ENCODE data around the gene ENO4. TPM values are rescaled to one million over a fixed set of nuclear protein-coding genes. Genes with fewer than 3 reads are reported as not detected.

Gene ENO4
- total RNA-seq, 1 experiment from 2014 or later = 0.42 TPM

DNA sequence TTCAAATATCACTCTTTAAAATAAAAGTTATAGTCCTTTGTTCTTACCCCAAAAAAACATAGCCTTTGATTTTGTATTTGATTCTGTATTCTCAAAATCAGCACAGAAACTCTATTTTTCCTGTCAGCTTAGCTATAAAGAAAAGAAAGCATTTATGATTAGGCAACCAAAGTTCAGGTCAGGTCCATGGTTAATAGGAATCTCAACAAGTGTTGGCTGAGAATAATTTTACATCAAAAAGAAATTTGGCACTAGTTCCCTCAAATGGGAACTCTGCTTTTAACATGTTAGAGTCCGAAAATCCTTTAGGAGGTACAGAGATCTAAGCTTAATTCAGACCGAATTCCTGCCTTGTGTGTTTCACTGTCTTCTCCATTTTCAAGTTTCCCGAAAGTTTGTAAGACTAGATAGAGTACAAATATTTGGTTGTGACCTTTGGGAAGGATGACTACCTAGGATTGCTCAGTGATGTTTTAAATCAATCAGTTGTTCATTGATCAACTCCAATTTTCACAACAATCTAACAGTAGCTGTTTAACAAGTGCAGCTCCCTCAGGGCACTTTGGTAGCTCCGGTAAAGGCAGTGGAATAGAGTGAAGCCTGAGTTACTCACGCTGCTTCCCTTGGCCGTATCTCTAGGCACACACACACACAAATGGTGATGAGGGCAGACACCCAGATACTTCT, 8.8 kb upstream of the ENO4 start (continued):
- TF ChIP-seq, protein P1, sequence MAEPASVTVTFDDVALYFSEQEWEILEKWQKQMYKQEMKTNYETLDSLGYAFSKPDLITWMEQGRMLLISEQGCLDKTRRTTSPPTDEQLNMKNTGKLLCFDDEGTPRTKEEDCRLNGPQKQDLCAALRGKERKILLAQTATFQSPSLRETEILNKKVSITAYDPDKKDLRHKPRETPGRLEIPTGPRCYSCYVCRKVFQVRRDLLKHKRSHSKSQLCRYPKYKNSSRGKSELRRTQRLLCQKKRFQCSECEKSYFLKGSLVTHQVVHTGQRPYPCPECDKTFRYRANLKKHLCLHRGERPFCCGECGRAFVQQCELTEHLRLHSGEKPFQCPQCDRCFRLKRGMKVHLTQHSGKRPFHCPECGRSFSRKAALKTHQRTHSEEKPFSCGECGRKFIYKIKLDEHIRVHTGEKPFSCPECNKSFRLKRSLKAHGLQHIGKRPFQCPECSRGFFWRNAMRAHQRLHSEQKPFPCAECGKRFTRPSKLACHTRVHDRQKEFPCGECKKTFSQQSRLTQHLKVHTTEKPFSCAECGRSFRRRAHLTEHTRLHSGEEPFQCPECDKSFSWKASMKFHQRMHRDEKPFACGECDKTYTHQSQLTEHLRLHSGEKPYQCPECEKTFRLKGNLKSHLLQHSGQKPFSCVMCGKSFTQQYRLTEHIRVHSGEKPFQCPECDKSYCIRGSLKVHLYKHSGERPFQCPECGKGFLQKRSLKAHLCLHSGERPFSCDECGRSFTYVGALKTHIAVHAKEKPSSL (CRISPR knock-in tag; conservative IDR thresholded peaks at IDR 0.05) = no peak
- TF ChIP-seq, protein P2, sequence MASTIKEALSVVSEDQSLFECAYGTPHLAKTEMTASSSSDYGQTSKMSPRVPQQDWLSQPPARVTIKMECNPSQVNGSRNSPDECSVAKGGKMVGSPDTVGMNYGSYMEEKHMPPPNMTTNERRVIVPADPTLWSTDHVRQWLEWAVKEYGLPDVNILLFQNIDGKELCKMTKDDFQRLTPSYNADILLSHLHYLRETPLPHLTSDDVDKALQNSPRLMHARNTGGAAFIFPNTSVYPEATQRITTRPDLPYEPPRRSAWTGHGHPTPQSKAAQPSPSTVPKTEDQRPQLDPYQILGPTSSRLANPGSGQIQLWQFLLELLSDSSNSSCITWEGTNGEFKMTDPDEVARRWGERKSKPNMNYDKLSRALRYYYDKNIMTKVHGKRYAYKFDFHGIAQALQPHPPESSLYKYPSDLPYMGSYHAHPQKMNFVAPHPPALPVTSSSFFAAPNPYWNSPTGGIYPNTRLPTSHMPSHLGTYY (CRISPR knock-in tag; IDR thresholded peaks at IDR 0.05) = no peak
- TF ChIP-seq, protein P3, sequence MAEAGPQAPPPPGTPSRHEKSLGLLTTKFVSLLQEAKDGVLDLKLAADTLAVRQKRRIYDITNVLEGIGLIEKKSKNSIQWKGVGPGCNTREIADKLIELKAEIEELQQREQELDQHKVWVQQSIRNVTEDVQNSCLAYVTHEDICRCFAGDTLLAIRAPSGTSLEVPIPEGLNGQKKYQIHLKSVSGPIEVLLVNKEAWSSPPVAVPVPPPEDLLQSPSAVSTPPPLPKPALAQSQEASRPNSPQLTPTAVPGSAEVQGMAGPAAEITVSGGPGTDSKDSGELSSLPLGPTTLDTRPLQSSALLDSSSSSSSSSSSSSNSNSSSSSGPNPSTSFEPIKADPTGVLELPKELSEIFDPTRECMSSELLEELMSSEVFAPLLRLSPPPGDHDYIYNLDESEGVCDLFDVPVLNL (CRISPR knock-in tag; IDR thresholded peaks at IDR 0.05; ENCODE audit: borderline replicate concordance, low read depth) = no peak
- TF ChIP-seq ETV6 (CRISPR knock-in tag; IDR thresholded peaks at IDR 0.05) = no peak
- TF ChIP-seq FOXJ3 (CRISPR knock-in tag; IDR thresholded peaks at IDR 0.05; ENCODE audit: borderline replicate concordance) = no peak
- TF ChIP-seq NR1H2 (CRISPR knock-in tag; IDR thresholded peaks at IDR 0.05) = no peak
- no peak for TF ChIP-seq SOX15 (CRISPR knock-in tag; IDR thresholded peaks at IDR 0.05)
- TF ChIP-seq, protein P4, sequence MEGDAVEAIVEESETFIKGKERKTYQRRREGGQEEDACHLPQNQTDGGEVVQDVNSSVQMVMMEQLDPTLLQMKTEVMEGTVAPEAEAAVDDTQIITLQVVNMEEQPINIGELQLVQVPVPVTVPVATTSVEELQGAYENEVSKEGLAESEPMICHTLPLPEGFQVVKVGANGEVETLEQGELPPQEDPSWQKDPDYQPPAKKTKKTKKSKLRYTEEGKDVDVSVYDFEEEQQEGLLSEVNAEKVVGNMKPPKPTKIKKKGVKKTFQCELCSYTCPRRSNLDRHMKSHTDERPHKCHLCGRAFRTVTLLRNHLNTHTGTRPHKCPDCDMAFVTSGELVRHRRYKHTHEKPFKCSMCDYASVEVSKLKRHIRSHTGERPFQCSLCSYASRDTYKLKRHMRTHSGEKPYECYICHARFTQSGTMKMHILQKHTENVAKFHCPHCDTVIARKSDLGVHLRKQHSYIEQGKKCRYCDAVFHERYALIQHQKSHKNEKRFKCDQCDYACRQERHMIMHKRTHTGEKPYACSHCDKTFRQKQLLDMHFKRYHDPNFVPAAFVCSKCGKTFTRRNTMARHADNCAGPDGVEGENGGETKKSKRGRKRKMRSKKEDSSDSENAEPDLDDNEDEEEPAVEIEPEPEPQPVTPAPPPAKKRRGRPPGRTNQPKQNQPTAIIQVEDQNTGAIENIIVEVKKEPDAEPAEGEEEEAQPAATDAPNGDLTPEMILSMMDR (IDR thresholded peaks at IDR 0.05) = no peak
- TF ChIP-seq ZNF671 (CRISPR knock-in tag; IDR thresholded peaks at IDR 0.05) = no peak
- TF ChIP-seq CBFB (CRISPR knock-in tag; IDR thresholded peaks at IDR 0.05; ENCODE audit: low read depth) = no peak

DNA sequence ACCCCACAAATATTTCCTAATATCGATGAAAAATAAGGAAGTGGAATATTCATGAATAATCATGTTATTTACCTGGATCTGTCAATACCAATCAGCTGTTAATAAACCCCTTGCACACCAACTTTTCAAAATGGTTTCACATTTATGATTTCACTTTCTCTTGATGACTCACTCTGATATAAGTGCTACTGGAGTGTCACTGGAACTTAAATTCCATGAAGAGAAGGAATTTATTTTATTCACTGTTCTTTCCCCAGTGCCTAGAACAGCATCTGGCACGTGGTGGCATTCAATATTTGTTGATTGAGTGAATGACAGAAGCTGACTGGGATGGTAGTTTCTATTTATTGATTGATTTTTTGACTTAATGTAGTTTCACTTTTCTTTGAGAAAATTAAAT, 3.5 kb upstream of the ENO4 start:
- CTCF ChIA-PET = interaction anchor here (1.0 to 1.2 kb wide), 5 partner anchors 8 to 329 kb away, joined by 3 to 4 read pairs (median 3); no protein-coding TSS in a partner anchor
- H3K36me3 Mint-ChIP-seq = no peaks in the 10 kb centered on the region
- ATAC-seq (no peak), DNase-seq (ENCODE audit: low spot score) (no peak)
- peaks cover 10% of the 10 kb centered on the region for H3K27me3 Mint-ChIP-seq (ENCODE audit: low read depth)
- POLR2A ChIA-PET = no interaction called here
- H3K9me3 Mint-ChIP-seq = no peaks in the 10 kb centered on the region
- H3K4me1 Mint-ChIP-seq = peaks cover 38% of the 10 kb centered on the region
- H3K4me3 Mint-ChIP-seq = no peak overlapping the region
- H3K27ac Mint-ChIP-seq = no peak overlapping the region
- TF ChIP-seq, protein P5, sequence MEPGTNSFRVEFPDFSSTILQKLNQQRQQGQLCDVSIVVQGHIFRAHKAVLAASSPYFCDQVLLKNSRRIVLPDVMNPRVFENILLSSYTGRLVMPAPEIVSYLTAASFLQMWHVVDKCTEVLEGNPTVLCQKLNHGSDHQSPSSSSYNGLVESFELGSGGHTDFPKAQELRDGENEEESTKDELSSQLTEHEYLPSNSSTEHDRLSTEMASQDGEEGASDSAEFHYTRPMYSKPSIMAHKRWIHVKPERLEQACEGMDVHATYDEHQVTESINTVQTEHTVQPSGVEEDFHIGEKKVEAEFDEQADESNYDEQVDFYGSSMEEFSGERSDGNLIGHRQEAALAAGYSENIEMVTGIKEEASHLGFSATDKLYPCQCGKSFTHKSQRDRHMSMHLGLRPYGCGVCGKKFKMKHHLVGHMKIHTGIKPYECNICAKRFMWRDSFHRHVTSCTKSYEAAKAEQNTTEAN (CRISPR knock-in tag; IDR thresholded peaks at IDR 0.05) = no peak
- TF ChIP-seq, protein P1 (CRISPR knock-in tag; conservative IDR thresholded peaks at IDR 0.05) = no peak
- TF ChIP-seq, protein P6, sequence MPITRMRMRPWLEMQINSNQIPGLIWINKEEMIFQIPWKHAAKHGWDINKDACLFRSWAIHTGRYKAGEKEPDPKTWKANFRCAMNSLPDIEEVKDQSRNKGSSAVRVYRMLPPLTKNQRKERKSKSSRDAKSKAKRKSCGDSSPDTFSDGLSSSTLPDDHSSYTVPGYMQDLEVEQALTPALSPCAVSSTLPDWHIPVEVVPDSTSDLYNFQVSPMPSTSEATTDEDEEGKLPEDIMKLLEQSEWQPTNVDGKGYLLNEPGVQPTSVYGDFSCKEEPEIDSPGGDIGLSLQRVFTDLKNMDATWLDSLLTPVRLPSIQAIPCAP (CRISPR knock-in tag; IDR thresholded peaks at IDR 0.05) = no peak
- TF ChIP-seq, protein P7, sequence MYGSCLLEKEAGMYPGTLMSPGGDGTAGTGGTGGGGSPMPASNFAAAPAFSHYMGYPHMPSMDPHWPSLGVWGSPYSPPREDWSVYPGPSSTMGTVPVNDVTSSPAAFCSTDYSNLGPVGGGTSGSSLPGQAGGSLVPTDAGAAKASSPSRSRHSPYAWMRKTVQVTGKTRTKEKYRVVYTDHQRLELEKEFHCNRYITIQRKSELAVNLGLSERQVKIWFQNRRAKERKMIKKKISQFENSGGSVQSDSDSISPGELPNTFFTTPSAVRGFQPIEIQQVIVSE (CRISPR knock-in tag; IDR thresholded peaks at IDR 0.05; ENCODE audit: borderline replicate concordance) = no peak
- TF ChIP-seq MXD4 (CRISPR knock-in tag; IDR thresholded peaks at IDR 0.05; ENCODE audit: borderline replicate concordance) = no peak
- TF ChIP-seq GABPB1 (CRISPR knock-in tag; IDR thresholded peaks at IDR 0.05) = no peak
- no peak for TF ChIP-seq ZNF671 (CRISPR knock-in tag; IDR thresholded peaks at IDR 0.05)
- TF ChIP-seq, protein P8, sequence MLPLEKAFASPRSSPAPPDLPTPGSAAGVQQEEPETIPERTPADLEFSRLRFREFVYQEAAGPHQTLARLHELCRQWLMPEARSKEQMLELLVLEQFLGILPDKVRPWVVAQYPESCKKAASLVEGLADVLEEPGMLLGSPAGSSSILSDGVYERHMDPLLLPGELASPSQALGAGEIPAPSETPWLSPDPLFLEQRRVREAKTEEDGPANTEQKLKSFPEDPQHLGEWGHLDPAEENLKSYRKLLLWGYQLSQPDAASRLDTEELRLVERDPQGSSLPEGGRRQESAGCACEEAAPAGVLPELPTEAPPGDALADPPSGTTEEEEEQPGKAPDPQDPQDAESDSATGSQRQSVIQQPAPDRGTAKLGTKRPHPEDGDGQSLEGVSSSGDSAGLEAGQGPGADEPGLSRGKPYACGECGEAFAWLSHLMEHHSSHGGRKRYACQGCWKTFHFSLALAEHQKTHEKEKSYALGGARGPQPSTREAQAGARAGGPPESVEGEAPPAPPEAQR (CRISPR knock-in tag; IDR thresholded peaks at IDR 0.05) = no peak
- TF ChIP-seq NFATC4 (CRISPR knock-in tag; IDR thresholded peaks at IDR 0.05) = no peak
- no peak for TF ChIP-seq OVOL2 (CRISPR knock-in tag; IDR thresholded peaks at IDR 0.05; ENCODE audit: borderline replicate concordance)
- no peak for TF ChIP-seq FOXP1 (CRISPR knock-in tag; IDR thresholded peaks at IDR 0.05; ENCODE audit: borderline replicate concordance)
- no peak for TF ChIP-seq PRRX2 (CRISPR knock-in tag; IDR thresholded peaks at IDR 0.05)
- no peak for TF ChIP-seq ZNF219 (CRISPR knock-in tag; IDR thresholded peaks at IDR 0.05; ENCODE audit: borderline replicate concordance)
- no peak for TF ChIP-seq RELA (CRISPR knock-in tag; IDR thresholded peaks at IDR 0.05; ENCODE audit: borderline replicate concordance)
- TF ChIP-seq FOXK1 (CRISPR knock-in tag; IDR thresholded peaks at IDR 0.05) = no peak

Data from WTC11 (cell line).